GM21360 (cell line): Measurements from ENCODE around the gene AWAT1.
"Not testable (repeated sequence)": the region's sequence is repeated elsewhere in the genome, so short reads cannot be mapped to it uniquely, and the experiment has no call there.

ENCODE experiments used
- ATAC-seq: cut with Tn5 transposase; IDR thresholded peaks from one replicate; pipeline ENCODE4 v1.9.1; 2021; ENCODE audit warnings: mild to moderate bottlenecking, moderate library complexity; ENCODE audit not compliant: unreplicated experiment

AWAT1 gene

GRCh38 chrX:70260104-70260503 is 25.6 kb downstream of the AWAT1 start, which contains the start of gene P2RY4:
P2RY4 (minus strand) TSS chrX:70260204; CDS start chrX:70259624, 580 bp downstream.
- ATAC-seq = no peak

DNA sequence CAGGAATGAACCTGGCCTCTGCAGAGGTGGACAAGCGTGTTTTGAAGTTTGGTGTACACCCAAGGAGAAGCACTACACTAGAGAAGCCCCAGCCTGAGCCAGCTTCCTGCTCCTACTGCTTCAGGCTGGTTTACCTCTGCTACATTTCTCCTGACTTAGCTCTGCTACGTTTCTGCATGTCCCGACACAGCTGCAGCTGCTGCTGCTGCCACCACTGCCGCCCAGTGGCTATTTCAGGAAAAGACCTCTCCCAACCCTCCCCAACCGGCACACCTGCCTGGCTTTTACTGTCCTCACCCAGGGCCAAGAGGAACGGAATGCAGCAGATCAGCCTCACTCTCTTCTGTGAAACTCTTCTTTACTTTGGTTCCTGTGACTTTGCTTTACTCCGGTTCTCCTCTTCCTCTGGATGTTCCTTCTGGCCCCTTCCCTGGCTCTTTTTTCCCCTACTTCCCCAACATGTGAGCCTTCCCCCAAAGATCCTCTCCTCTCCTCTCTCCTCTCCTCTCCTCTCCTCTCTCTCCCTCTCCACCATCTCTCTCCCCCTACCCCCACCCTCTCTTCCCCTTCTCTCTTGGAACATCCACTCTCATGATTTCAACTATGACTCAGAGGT is 28.6 kb downstream of the AWAT1 start:
- ATAC-seq = no peak

GRCh38 chrX:70264784-70265183 is 30.3 kb downstream of the AWAT1 start:
- ATAC-seq = no peak

- ATAC-seq = no peak
These were observed 33.6 kb downstream of the AWAT1 start, which contains the start of gene ARR3 for GRCh38 chrX:70268034-70268433. ARR3 (plus strand) TSS chrX:70268334; CDS start chrX:70269386, 1,052 bp downstream.

GRCh38 chrX:70274029-70274428 is 39.6 kb downstream of the AWAT1 start:
- ATAC-seq = not testable (repeated sequence)

DNA sequence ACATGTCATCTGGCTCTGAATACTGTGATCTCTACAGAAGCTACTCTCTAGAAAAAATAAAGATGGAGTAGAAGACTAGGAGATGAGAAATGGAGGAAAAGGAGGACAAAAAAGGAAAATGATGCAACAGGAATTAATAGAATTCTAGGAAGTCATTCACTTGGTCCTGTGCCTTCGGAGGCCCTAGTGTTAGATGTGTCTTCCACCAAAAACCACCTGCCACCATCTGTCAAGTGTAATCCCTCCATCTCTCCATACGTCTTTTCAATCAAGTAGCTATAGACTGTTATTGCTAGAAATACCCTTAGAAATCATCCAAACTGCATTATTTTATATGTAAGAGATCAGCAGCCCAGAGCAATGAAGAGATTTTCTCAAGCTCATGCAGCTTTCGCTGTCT is 44.6 kb downstream of the AWAT1 start:
- no peak for ATAC-seq

GRCh38 chrX:70280573-70280972 is 46.1 kb downstream of the AWAT1 start:
- no peak for ATAC-seq

DNA sequence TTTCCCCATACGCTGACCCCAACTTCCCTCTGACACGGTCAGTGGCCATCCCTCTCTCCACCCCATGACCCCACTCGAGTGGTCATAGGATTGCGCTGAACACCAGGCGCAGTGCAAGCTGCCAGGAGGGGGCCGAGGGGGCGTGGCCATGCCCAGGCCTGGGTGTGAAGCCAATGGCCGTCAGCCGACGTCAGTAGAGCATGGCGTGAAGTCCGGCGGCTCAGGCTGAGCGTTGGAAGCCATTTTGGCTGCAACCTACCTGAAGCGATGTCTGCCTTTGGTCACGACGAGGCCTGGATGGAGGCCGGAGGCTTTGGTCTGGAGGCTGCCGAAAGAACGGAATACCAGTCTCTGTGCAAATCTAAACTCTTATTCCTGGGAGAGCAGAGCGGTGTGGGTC is 47.5 kb downstream of the AWAT1 start, which contains the start of gene RAB41:
TSS of gene RAB41 (plus strand) at position 222 of the 400 bp plus-strand sequence. CDS start at position 268, 46 bp downstream.
- no peak for ATAC-seq

- ATAC-seq = no peak
These were observed 54.8 kb downstream of the AWAT1 start for GRCh38 chrX:70289168-70289792.
